KMS-11 (cell line): Measurements from ENCODE around the gene FHIT.

Experiments used
- H2AFZ ChIP-seq: fragments of 200-600 bp; sonication (generic); 2 replicates; pipeline ENCODE4 v1.6.1; 2016; ENCODE audit warnings: antibody characterized with exemption, mixed run types, low read depth
- H3K27ac ChIP-seq: fragments of 200-600 bp; sonication (generic); 2 replicates; pipeline ENCODE4 v1.6.1; 2016; ENCODE audit warnings: mild to moderate bottlenecking, mixed run types
- H3K27me3 ChIP-seq: fragments of 200-600 bp; sonication (generic); 2 replicates; pipeline ENCODE4 v1.6.1; 2017; ENCODE audit warnings: mild to moderate bottlenecking, low read depth, mixed run types, moderate library complexity; ENCODE audit not compliant: insufficient read depth
- H3K36me3 ChIP-seq: fragments of 200-600 bp; sonication (generic); 2 replicates; pipeline ENCODE4 v1.6.1; 2017; ENCODE audit warnings: mild to moderate bottlenecking, mixed run types; ENCODE audit not compliant: insufficient read depth
- H3K4me1 ChIP-seq: fragments of 200-600 bp; sonication (generic); 2 replicates; pipeline ENCODE4 v1.6.1; 2016; ENCODE audit warnings: mild to moderate bottlenecking, low read depth, mixed run types; ENCODE audit not compliant: poor library complexity, severe bottlenecking
- H3K4me2 ChIP-seq: fragments of 200-600 bp; sonication (generic); 2 replicates; pipeline ENCODE4 v1.7.0; 2016; ENCODE audit warnings: mild to moderate bottlenecking, mixed run types
- H3K4me3 ChIP-seq: fragments of 200-600 bp; sonication (generic); IDR thresholded peaks from 2 replicates; pipeline ENCODE4 v1.6.1; 2017; ENCODE audit warnings: low read depth, low read length, mixed read lengths; ENCODE audit not compliant: insufficient read depth
- H3K79me2 ChIP-seq: fragments of 200-600 bp; sonication (generic); 2 replicates; pipeline ENCODE4 v1.6.1; 2016; ENCODE audit warnings: low read depth, mixed run types; ENCODE audit not compliant: insufficient read depth
- H3K9ac ChIP-seq: fragments of 200-600 bp; sonication (generic); 2 replicates; pipeline ENCODE4 v1.6.1; 2016; ENCODE audit warnings: mild to moderate bottlenecking, mixed run types
- H4K20me1 ChIP-seq: fragments of 200-600 bp; sonication (generic); 2 replicates; pipeline ENCODE4 v1.6.1; 2016; ENCODE audit warnings: mild to moderate bottlenecking, mixed run types; ENCODE audit not compliant: insufficient read depth
- CTCF ChIP-seq: fragments of 200-600 bp; sonication (generic); conservative IDR thresholded peaks from 2 replicates; pipeline ENCODE4 v1.6.1; 2017; ENCODE audit warnings: low read depth, mild to moderate bottlenecking, antibody characterized with exemption, low read length, moderate library complexity, mixed read lengths

FHIT gene

GRCh38 chr3:61158216-61158615 lies 93.0 kb downstream of the FHIT start:
- Histone ChIP-seq H3K4me3 (no peak overlapping the region), H3K36me3 (no peaks in the 10 kb centered on the region), H3K4me1 (no peaks in the 10 kb centered on the region), H3K27ac (no peak overlapping the region), H2AFZ (no peak overlapping the region), H3K27me3 (no peaks in the 10 kb centered on the region), H3K79me2 (no peaks in the 10 kb centered on the region), H4K20me1 (no peaks in the 10 kb centered on the region), H3K9ac (no peak overlapping the region), H3K4me2 (no peak overlapping the region)
- TF ChIP-seq CTCF: no peak

DNA sequence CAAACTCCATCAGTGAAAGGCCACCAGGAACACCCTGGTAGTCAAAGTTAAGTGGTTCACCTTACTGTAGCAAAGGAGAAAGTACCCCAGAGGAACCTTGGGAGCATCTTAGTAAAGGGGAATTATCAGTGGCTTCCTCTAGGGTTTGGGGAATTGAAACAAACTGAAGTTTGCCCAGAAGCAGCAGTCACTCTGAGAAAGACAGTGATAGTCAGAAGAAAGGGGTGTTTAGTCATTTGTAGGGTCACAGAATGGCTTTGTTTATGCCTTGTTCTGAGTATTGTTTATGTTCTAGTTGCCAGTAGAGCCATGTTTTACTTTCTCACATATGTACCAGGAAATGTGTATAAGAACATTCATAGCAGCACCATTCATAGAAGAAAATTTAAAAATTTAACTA lies 93.8 kb downstream of the FHIT start:
- H3K9ac ChIP-seq: no peak overlapping the region
- H3K27ac ChIP-seq: no peak overlapping the region
- no peaks in the 10 kb centered on the region for H3K4me1 ChIP-seq
- H3K27me3 ChIP-seq: no peaks in the 10 kb centered on the region
- no peak overlapping the region for H3K4me2 ChIP-seq
- no peak overlapping the region for H2AFZ ChIP-seq
- no peaks in the 10 kb centered on the region for H3K79me2 ChIP-seq
- no peak overlapping the region for H3K4me3 ChIP-seq
- no peak for TF ChIP-seq CTCF
- no peaks in the 10 kb centered on the region for H3K36me3 ChIP-seq
- H4K20me1 ChIP-seq: no peaks in the 10 kb centered on the region

GRCh38 chr3:61155701-61156292 lies 95.5 kb downstream of the FHIT start:
- Histone ChIP-seq H3K4me2 (no peak overlapping the region), H4K20me1 (no peaks in the 10 kb centered on the region), H3K27me3 (no peaks in the 10 kb centered on the region), H3K4me3 (no peak overlapping the region), H3K4me1 (no peaks in the 10 kb centered on the region), H3K79me2 (no peaks in the 10 kb centered on the region), H3K27ac (no peak overlapping the region), H2AFZ (no peak overlapping the region), H3K36me3 (no peaks in the 10 kb centered on the region), H3K9ac (no peak overlapping the region)
- TF ChIP-seq CTCF: no peak

GRCh38 chr3:61154457-61155198 lies 96.6 kb downstream of the FHIT start:
- Histone ChIP-seq H2AFZ (no peak overlapping the region), H3K9ac (no peak overlapping the region), H3K4me2 (no peak overlapping the region), H3K4me1 (no peaks in the 10 kb centered on the region), H3K79me2 (no peaks in the 10 kb centered on the region), H4K20me1 (no peaks in the 10 kb centered on the region), H3K4me3 (no peak overlapping the region), H3K27me3 (no peaks in the 10 kb centered on the region), H3K27ac (no peak overlapping the region), H3K36me3 (no peaks in the 10 kb centered on the region)
- TF ChIP-seq CTCF: no peak
